PC-3 (cell line): ENCODE results near the gene DBNL.

Experiments
- EZH2 ChIP-seq: fragments of 300-600 bp; sonication (generic); IDR thresholded peaks from one replicate; pipeline ENCODE4 v1.6.1; 2017; ENCODE audit warnings: antibody characterized with exemption, mild to moderate bottlenecking, low read length; ENCODE audit not compliant: unreplicated experiment
- EZH2phosphoT487 ChIP-seq: fragments of 300-600 bp; sonication (generic); IDR thresholded peaks from 2 replicates; pipeline ENCODE4 v1.6.1; 2018; ENCODE audit warnings: mild to moderate bottlenecking, antibody characterized with exemption, low read length, borderline replicate concordance
- TF ChIP-seq, protein P1 (sequence below): fragments of 300-600 bp; sonication (generic); conservative IDR thresholded peaks from 2 replicates; pipeline ENCODE4 v1.5.1; 2017; ENCODE audit warnings: antibody characterized with exemption, low read depth, mild to moderate bottlenecking, low read length

DNA sequence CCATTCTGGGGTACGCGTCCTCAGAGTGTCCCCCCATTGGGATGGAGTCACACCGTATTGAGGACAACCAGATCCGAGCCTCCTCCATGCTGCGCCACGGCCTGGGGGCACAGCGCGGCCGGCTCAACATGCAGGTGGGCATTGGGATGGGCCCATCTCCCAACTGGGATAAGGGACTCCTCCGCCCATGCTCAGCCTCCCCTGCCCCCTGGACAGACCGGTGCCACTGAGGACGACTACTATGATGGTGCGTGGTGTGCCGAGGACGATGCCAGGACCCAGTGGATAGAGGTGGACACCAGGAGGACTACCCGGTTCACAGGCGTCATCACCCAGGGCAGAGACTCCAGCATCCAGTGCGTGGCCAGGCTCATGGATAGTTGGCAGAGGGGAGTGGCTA lies 65.5 kb downstream of the DBNL start:
- TF ChIP-seq, protein P1, sequence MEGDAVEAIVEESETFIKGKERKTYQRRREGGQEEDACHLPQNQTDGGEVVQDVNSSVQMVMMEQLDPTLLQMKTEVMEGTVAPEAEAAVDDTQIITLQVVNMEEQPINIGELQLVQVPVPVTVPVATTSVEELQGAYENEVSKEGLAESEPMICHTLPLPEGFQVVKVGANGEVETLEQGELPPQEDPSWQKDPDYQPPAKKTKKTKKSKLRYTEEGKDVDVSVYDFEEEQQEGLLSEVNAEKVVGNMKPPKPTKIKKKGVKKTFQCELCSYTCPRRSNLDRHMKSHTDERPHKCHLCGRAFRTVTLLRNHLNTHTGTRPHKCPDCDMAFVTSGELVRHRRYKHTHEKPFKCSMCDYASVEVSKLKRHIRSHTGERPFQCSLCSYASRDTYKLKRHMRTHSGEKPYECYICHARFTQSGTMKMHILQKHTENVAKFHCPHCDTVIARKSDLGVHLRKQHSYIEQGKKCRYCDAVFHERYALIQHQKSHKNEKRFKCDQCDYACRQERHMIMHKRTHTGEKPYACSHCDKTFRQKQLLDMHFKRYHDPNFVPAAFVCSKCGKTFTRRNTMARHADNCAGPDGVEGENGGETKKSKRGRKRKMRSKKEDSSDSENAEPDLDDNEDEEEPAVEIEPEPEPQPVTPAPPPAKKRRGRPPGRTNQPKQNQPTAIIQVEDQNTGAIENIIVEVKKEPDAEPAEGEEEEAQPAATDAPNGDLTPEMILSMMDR, result no peak
- no peak for TF ChIP-seq EZH2phosphoT487
- no peak for TF ChIP-seq EZH2
